CD4-positive, alpha-beta memory T cell (primary cell): ENCODE results near the gene ITPK1. TPM values are rescaled to one million over a fixed set of nuclear protein-coding genes. Genes with fewer than 3 reads are reported as not detected.

Experiments
- CTCF ChIA-PET: fragments of 350-600 bp; sonication (Branson Sonifier 250); formaldehyde crosslinking; loops from one replicate; lab custom pipeline; 2021; ENCODE audit warnings: inconsistent platforms; ENCODE audit not compliant: partially characterized antibody; lab: Charles Lee
- POLR2A ChIA-PET: fragments of 350-600 bp; sonication (Branson Sonifier 250); formaldehyde crosslinking; loops from one replicate; lab custom pipeline; 2021; ENCODE audit not compliant: partially characterized antibody; lab: Charles Lee
- DNase-seq, 5 donors: peaks; one replicate each; pipeline versions ENCODE4 v3.0.0 to v3.0.0-alpha.2; 2020 to 2022; ENCODE audit warnings: mixed read lengths in 1 of 5
- H3K27ac ChIP-seq: one replicate; pipeline ENCODE4 v1.7.0; 2013; ENCODE audit warnings: low read depth, low read length
- H3K27me3 ChIP-seq: 2 replicates; pipeline ENCODE4 v1.7.0; 2013; ENCODE audit warnings: mild to moderate bottlenecking, low read length, moderate library complexity; ENCODE audit not compliant: insufficient read depth
- H3K36me3 ChIP-seq: 2 replicates; pipeline ENCODE4 v1.7.0; 2013; ENCODE audit warnings: mild to moderate bottlenecking, low read length, moderate library complexity; ENCODE audit not compliant: insufficient read depth
- H3K4me1 ChIP-seq: 2 replicates; pipeline ENCODE4 v1.7.0; 2013; ENCODE audit warnings: mild to moderate bottlenecking, low read length, moderate library complexity; ENCODE audit not compliant: insufficient read depth
- H3K4me3 ChIP-seq, 2 donors: one replicate each; pipeline ENCODE4 v1.7.0; 2013; ENCODE audit warnings: low read length in 2 of 2, mild to moderate bottlenecking in 1 of 2
- H3K9me3 ChIP-seq, 2 donors: one replicate each; pipeline ENCODE4 v1.7.0; 2013; ENCODE audit warnings: low read length in 2 of 2, control low read depth in 1 of 2; ENCODE audit not compliant: control insufficient read depth in 1 of 2
- H3K27ac Mint-ChIP-seq, 7 donors: one replicate each; pipeline ENCODE4 v1.8.0; 2020 to 2021; ENCODE audit warnings: mixed read lengths in 7 of 7, mild to moderate bottlenecking in 6 of 7, inconsistent platforms in 3 of 7, moderate library complexity in 3 of 7
- H3K27me3 Mint-ChIP-seq, 2 donors: one replicate each; pipeline ENCODE4 v1.8.0; 2020 to 2021; ENCODE audit warnings: mixed read lengths in 2 of 2
- H3K36me3 Mint-ChIP-seq, 2 donors: one replicate each; pipeline ENCODE4 v1.8.0; 2020 to 2021; ENCODE audit warnings: mixed read lengths in 2 of 2, inconsistent platforms in 1 of 2, mild to moderate bottlenecking in 1 of 2
- H3K4me1 Mint-ChIP-seq, 4 donors: one replicate each; pipeline ENCODE4 v1.8.0; 2020 to 2021; ENCODE audit warnings: mixed read lengths in 4 of 4, mild to moderate bottlenecking in 1 of 4
- H3K4me3 Mint-ChIP-seq, 8 donors: one replicate each; pipeline ENCODE4 v1.8.0; 2020 to 2021; ENCODE audit warnings: mixed read lengths in 8 of 8, mild to moderate bottlenecking in 7 of 8, moderate library complexity in 6 of 8, inconsistent platforms in 3 of 8
- H3K9me3 Mint-ChIP-seq, 8 donors: one replicate each; pipeline ENCODE4 v1.8.0; 2020 to 2021; ENCODE audit warnings: mixed read lengths in 8 of 8, mild to moderate bottlenecking in 5 of 8, inconsistent platforms in 3 of 8, moderate library complexity in 1 of 8
- intact Hi-C: fragments of 100-400 bp; cut with micrococcal nuclease; formaldehyde crosslinking; loops from one replicate; pipeline ENCODE4 v1.15.1; 2023
- polyA plus RNA-seq, 2 donors: library from polyadenylated mRNA; unstranded; fragments of 300-500 nt; fragmentation: Illumina TruSeq; gene quantifications; one replicate each; pipeline ENCODE4 v1.2.3, GENCODE V29; 2021
- total RNA-seq, 2 experiments: library from RNA; stranded (reverse); gene quantifications; one replicate each; pipeline ENCODE4 v1.2.3, GENCODE V29; 2021

ITPK1 gene
- total and polyA plus RNA-seq, 4 experiments from 2014 or later: 12.5 to 30.0 (median 26.9) TPM

DNA sequence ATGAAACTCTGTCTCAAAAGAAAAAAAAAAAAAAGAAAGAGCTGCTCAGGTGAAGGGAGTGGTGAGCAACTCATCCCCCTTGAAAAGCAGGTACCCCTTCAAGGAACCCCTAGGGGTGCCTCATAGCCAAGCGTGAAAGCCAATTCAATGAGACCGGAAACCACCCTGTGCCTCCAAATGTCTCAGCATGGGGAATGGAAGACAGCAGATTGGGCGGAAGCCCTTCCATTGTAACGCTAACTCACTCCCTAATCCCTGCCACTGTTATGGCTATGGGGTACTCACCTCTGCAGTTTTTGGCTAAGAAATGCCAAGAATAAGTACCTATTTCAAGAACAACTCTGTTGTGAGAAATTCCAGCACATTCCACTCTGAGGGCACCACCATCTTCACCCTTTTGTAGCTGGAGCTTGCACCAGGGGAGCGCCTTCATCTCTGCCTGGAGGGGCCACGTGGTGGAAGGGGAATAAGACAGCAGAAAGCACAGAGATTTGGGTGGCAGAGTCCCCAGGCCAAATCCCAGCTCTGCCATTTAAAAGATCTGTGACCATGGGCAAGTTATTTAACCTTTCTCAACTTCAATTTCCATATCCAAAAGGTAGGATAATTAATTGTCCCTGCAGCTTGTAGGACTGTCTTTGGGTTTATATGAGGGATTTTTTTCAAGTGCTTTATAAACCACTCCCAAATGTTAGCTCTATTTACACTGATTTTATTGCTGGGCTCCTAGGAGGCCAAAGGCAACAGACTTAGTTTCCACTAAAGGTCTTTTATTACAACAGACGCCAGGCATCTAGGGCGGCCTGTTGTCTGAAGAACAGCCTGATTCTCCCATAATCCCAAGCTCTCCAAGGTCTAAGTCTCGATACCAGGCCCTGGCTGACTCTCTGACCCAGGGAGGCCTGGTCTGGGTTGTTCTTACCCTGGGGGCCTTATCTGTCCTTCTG, 63.9 kb downstream of the ITPK1 start:
- POLR2A ChIA-PET: no interaction called here
- H3K9me3 Mint-ChIP-seq: no peaks in the 10 kb centered on the region
- CTCF ChIA-PET: no interaction called here

GRCh38 chr14:93050761-93051160, 65.0 kb downstream of the ITPK1 start:
- Histone ChIP-seq H3K27me3 (no peaks in the 10 kb centered on the region), H3K4me3 (no peak overlapping the region), H3K27ac (no peak overlapping the region), H3K9me3 (no peaks in the 10 kb centered on the region), H3K36me3 (no peaks in the 10 kb centered on the region), H3K4me1 (no peaks in the 10 kb centered on the region)
- Mint-ChIP-seq H3K9me3 (no peaks in the 10 kb centered on the region), H3K4me3 (no peak overlapping the region), H3K36me3 (peaks cover 6 to 20% of the 10 kb centered on the region in 2 donors), H3K27me3 (no peaks in the 10 kb centered on the region), H3K4me1 (peaks cover 0 to 6% (median 1%) of the 10 kb centered on the region in 4 donors), H3K27ac (no peak overlapping the region)
- CTCF ChIA-PET: no interaction called here
- POLR2A ChIA-PET: no interaction called here
- no peak for DNase-seq
- intact Hi-C loops: no loop called here

More for the DNA sequence above, 63.9 kb downstream of the ITPK1 start:
- peaks cover 6 to 16% of the 10 kb centered on the region in 2 donors for H3K36me3 Mint-ChIP-seq
- Histone ChIP-seq H3K9me3 (no peaks in the 10 kb centered on the region), H3K36me3 (no peaks in the 10 kb centered on the region), H3K27me3 (no peaks in the 10 kb centered on the region), H3K27ac (no peak overlapping the region), H3K4me1 (no peaks in the 10 kb centered on the region), H3K4me3 (no peak overlapping the region)
- intact Hi-C loops: no loop called here
- H3K27me3 Mint-ChIP-seq: no peaks in the 10 kb centered on the region
- H3K27ac Mint-ChIP-seq: no peak overlapping the region
- DNase-seq: no peak
- peaks cover 0 to 2% (median under 1%) of the 10 kb centered on the region in 4 donors for H3K4me1 Mint-ChIP-seq
- H3K4me3 Mint-ChIP-seq: no peak overlapping the region

DNA sequence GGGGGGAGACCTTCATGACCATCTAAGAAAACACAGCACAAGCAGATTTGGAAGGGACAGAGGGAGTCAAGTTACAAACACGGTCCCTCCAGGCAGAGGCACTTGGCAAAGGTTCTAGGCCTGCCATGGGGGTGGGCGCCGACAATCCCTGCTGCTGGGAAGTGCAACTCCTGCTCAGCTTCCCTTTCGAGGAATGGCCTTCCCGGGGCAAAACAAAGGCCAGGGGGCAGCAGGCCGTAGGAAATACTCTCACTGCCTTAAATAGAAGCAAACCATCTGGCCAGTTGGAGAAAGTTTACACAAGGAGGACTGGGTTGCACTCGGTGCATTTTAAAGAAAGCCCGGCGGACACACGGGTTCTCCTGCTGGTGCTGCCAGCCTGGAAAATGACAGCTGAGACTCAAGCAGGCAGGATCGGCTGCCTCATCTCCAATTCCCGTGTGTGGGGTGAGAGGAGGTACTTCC, 65.8 kb downstream of the ITPK1 start:
- Histone ChIP-seq H3K27ac (no peak overlapping the region), H3K4me1 (no peaks in the 10 kb centered on the region), H3K27me3 (no peaks in the 10 kb centered on the region), H3K9me3 (no peaks in the 10 kb centered on the region), H3K4me3 (no peak overlapping the region), H3K36me3 (no peaks in the 10 kb centered on the region)
- Mint-ChIP-seq H3K4me1 (peaks cover 2 to 6% (median 5%) of the 10 kb centered on the region in 4 donors), H3K36me3 (peaks cover 6 to 20% of the 10 kb centered on the region in 2 donors), H3K27ac (no peak overlapping the region), H3K9me3 (no peaks in the 10 kb centered on the region), H3K27me3 (no peaks in the 10 kb centered on the region), H3K4me3 (no peak overlapping the region)
- ChIA-PET POLR2A (no interaction called here), CTCF (no interaction called here)
- intact Hi-C loops: no loop called here
- DNase-seq: no peak

DNA sequence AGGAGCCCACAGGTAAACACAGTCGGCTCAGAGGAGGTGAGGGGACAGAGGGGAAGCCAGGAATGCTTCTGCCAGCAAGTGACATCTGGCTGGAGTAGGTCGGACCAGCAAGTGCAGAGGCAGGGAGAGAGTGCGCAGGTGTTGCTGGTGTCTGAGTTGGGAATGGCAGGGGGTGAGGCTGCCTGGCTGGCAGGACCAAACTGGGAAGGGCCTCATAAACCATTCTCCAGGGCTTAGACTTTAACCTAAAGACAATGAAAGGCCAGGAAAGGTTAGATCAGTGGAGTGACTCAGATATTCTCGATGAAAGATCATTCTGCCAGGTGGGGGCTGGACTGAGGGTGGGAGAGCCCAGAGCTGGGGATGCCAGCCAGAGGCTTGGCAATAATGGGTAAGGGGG, 66.4 kb downstream of the ITPK1 start:
- no peak for DNase-seq
- intact Hi-C loops: no loop called here
- Mint-ChIP-seq H3K4me1 (peaks cover 2 to 8% (median 5%) of the 10 kb centered on the region in 4 donors), H3K36me3 (peaks cover 6 to 20% of the 10 kb centered on the region in 2 donors), H3K4me3 (no peak overlapping the region), H3K27ac (peak overlapping the region in 1 of 7 donors; percentile 79), H3K9me3 (no peaks in the 10 kb centered on the region), H3K27me3 (no peaks in the 10 kb centered on the region)
- Histone ChIP-seq H3K27me3 (no peaks in the 10 kb centered on the region), H3K36me3 (no peaks in the 10 kb centered on the region), H3K27ac (no peak overlapping the region), H3K4me1 (no peaks in the 10 kb centered on the region), H3K9me3 (no peaks in the 10 kb centered on the region), H3K4me3 (no peak overlapping the region)
- POLR2A ChIA-PET: no interaction called here
- CTCF ChIA-PET: no interaction called here

- Histone ChIP-seq H3K27ac (no peak overlapping the region), H3K4me3 (no peak overlapping the region), H3K4me1 (peaks cover 4% of the 10 kb centered on the region), H3K9me3 (no peaks in the 10 kb centered on the region), H3K36me3 (no peaks in the 10 kb centered on the region), H3K27me3 (no peaks in the 10 kb centered on the region)
- POLR2A ChIA-PET: no interaction called here
- H3K9me3 Mint-ChIP-seq: no peaks in the 10 kb centered on the region
- H3K27ac Mint-ChIP-seq: no peak overlapping the region
- no peaks in the 10 kb centered on the region for H3K27me3 Mint-ChIP-seq
- no peak for DNase-seq
- no peak overlapping the region for H3K4me3 Mint-ChIP-seq
- peaks cover 6 to 20% of the 10 kb centered on the region in 2 donors for H3K36me3 Mint-ChIP-seq
- CTCF ChIA-PET: interaction anchor here (1.6 kb wide), 1 partner anchor 16 kb away, joined by 3 read pairs; no protein-coding TSS in a partner anchor
- peaks cover 2 to 10% (median 7%) of the 10 kb centered on the region in 4 donors for H3K4me1 Mint-ChIP-seq
- intact Hi-C loops: no loop called here
These were observed 66.9 kb downstream of the ITPK1 start for GRCh38 chr14:93048843-93049242.

- no peaks in the 10 kb centered on the region for H3K9me3 Mint-ChIP-seq
- H3K27ac ChIP-seq: no peak overlapping the region
- H3K36me3 ChIP-seq: no peaks in the 10 kb centered on the region
- no peaks in the 10 kb centered on the region for H3K27me3 ChIP-seq
- DNase-seq: no peak
- H3K4me3 Mint-ChIP-seq: no peak overlapping the region
- H3K27me3 Mint-ChIP-seq: no peaks in the 10 kb centered on the region
- peaks cover 5% of the 10 kb centered on the region for H3K4me1 ChIP-seq
- ChIA-PET POLR2A (no interaction called here), CTCF (interaction anchor here (1.5 to 1.6 kb wide), 2 partner anchors 13 to 17 kb away, joined by 3 read pairs; no protein-coding TSS in a partner anchor)
- H3K4me3 ChIP-seq: no peak overlapping the region
- no peaks in the 10 kb centered on the region for H3K9me3 ChIP-seq
- H3K36me3 Mint-ChIP-seq: peaks cover 6 to 20% of the 10 kb centered on the region in 2 donors
- intact Hi-C loops: no loop called here
- H3K27ac Mint-ChIP-seq: peak overlapping the region in 1 of 7 donors; percentile 7
- peaks cover 5 to 15% (median 12%) of the 10 kb centered on the region in 4 donors for H3K4me1 Mint-ChIP-seq
These were observed 68.1 kb downstream of the ITPK1 start for GRCh38 chr14:93047661-93048060.

DNA sequence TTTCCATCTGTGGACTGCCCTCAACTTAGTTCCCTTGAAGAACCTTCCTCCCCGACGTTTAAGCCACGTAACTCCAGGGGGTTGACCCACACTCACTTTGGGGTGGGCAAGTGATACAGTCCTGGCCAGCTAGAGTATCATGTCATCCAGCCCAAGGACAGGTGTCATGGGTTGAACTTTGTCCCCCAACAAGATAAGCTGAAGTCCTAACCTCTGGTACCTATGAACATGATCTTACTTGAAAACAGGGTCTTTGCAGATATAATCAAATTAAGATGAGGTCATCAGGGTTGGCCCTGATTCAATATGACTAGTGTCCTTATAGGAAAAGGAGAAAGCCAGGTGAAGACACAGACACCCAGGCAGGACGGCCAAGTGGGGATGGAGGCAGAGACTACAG, 68.6 kb downstream of the ITPK1 start:
- Mint-ChIP-seq H3K4me1 (peaks cover 5 to 15% (median 14%) of the 10 kb centered on the region in 4 donors), H3K36me3 (peaks cover 6 to 20% of the 10 kb centered on the region in 2 donors), H3K27ac (no peak overlapping the region), H3K9me3 (no peaks in the 10 kb centered on the region), H3K27me3 (no peaks in the 10 kb centered on the region), H3K4me3 (no peak overlapping the region)
- ChIA-PET POLR2A (no interaction called here), CTCF (interaction anchor here (1.5 kb wide), 1 partner anchor 13 kb away, joined by 3 read pairs; no protein-coding TSS in a partner anchor)
- no peaks in the 10 kb centered on the region for H3K27me3 ChIP-seq
- no peak overlapping the region for H3K4me3 ChIP-seq
- intact Hi-C loops: no loop called here
- H3K9me3 ChIP-seq: no peaks in the 10 kb centered on the region
- no peak for DNase-seq
- no peak overlapping the region for H3K27ac ChIP-seq
- no peaks in the 10 kb centered on the region for H3K36me3 ChIP-seq
- peaks cover 5% of the 10 kb centered on the region for H3K4me1 ChIP-seq
